Measurements from ENCODE around the gene DAD1.

GRCh38 chr14:22551605-22551997 is 37.4 kb downstream of the DAD1 start:
- TF ChIP-seq EZH2 (IDR thresholded peaks at IDR 0.05; ENCODE audit: low read length) = no peak
- TF ChIP-seq CTCF (optimal IDR thresholded peaks at IDR 0.05 in 1 of 3, IDR thresholded peaks at IDR 0.05 in 1 of 3, conservative IDR thresholded peaks at IDR 0.05 in 1 of 3; ENCODE audit: extremely low read depth in 1 of 3, insufficient read depth in 2 of 3, low read length in 3 of 3) = no peak

All from keratinocyte (primary cell).